COLO829 (cell line): ENCODE data around the gene L2HGDH.
A peak's percentile ranks its signal among the peaks of the same experiment; 100 is the strongest.
"Not testable (repeated sequence)": the region's sequence is repeated elsewhere in the genome, so short reads cannot be mapped to it uniquely, and the experiment has no call there.

Experiments
- DNase-seq: peaks from one replicate; pipeline ENCODE4 v3.0.0; 2012; ENCODE audit warnings: low spot score

Gene L2HGDH

GRCh38 chr14:50311972-50312733, at the start of gene L2HGDH, which contains the start of gene DMAC2L:
L2HGDH (minus strand) TSS chr14:50312229; CDS start chr14:50312150, 79 bp downstream.
DMAC2L (plus strand) TSS chr14:50312324; CDS start chr14:50321488, 9,164 bp downstream.
- peak; percentile 93 for DNase-seq

- DNase-seq: no peak
Observed at GRCh38 chr14:50360851-50361250, 48.8 kb upstream of the L2HGDH start.

- DNase-seq: no peak
Observed at GRCh38 chr14:50360093-50360492, 48.1 kb upstream of the L2HGDH start.

- DNase-seq: no peak
Observed at GRCh38 chr14:50359631-50360030, 47.6 kb upstream of the L2HGDH start.

- no peak for DNase-seq
Observed at GRCh38 chr14:50357753-50358395, 45.8 kb upstream of the L2HGDH start.

- no peak for DNase-seq
Observed at GRCh38 chr14:50357124-50357523, 45.1 kb upstream of the L2HGDH start.

GRCh38 chr14:50356283-50356682, 44.3 kb upstream of the L2HGDH start:
- DNase-seq: not testable (repeated sequence)

GRCh38 chr14:50355692-50356091, 43.7 kb upstream of the L2HGDH start:
- no peak for DNase-seq

GRCh38 chr14:50354527-50354926, 42.5 kb upstream of the L2HGDH start:
- no peak for DNase-seq

GRCh38 chr14:50353126-50353525, 41.1 kb upstream of the L2HGDH start:
- no peak for DNase-seq

GRCh38 chr14:50352584-50352983, 40.6 kb upstream of the L2HGDH start:
- DNase-seq: no peak

- no peak for DNase-seq
Observed at GRCh38 chr14:50350975-50351374, 38.9 kb upstream of the L2HGDH start.

GRCh38 chr14:50348933-50349332, 36.9 kb upstream of the L2HGDH start:
- no peak for DNase-seq

GRCh38 chr14:50347521-50347920, 35.5 kb upstream of the L2HGDH start:
- DNase-seq: peak; percentile 44

- peak; percentile 31 for DNase-seq
Observed at GRCh38 chr14:50345846-50346422, 33.9 kb upstream of the L2HGDH start.

- DNase-seq: no peak
Observed at GRCh38 chr14:50344876-50345563, 33.0 kb upstream of the L2HGDH start.

- DNase-seq: no peak
Observed at GRCh38 chr14:50344116-50344775, 32.2 kb upstream of the L2HGDH start.

- DNase-seq: no peak
Observed at GRCh38 chr14:50343434-50343833, 31.4 kb upstream of the L2HGDH start.

- peak; percentile 56 for DNase-seq
Observed at GRCh38 chr14:50342221-50343078, 30.4 kb upstream of the L2HGDH start.

GRCh38 chr14:50340963-50341362, 28.9 kb upstream of the L2HGDH start:
- DNase-seq: no peak

- DNase-seq: no peak
Observed at GRCh38 chr14:50340045-50340444, 28.0 kb upstream of the L2HGDH start.
